ENCODE results near the gene ZNF683. TPM values are rescaled to one million over a fixed set of nuclear protein-coding genes. Genes with fewer than 3 reads are reported as not detected.

The ZNF683 gene
- total RNA-seq, 4 donors from 2014 or later, result not detected

- H3K4me3 ChIP-seq (ENCODE audit: low read depth, poor library complexity, severe bottlenecking), result no peak overlapping the region
- DNase-seq (ENCODE audit: low spot score in 2 of 2), result no peak
- 90% methylated on average over 5 of the region's 5 CpGs for WGBS, 2 donors
- no peak for TF ChIP-seq POLR2A (IDR thresholded peaks at IDR 0.05)
- no peak for TF ChIP-seq CTCF (IDR thresholded peaks at IDR 0.05)
- intact Hi-C loops (cut with DNase I; ENCODE audit: low total_unique reads), result no loop called here
These were observed 22.7 kb downstream of the ZNF683 start for GRCh38 chr1:26349877-26350244.

- TF ChIP-seq CTCF (IDR thresholded peaks at IDR 0.05), result no peak
- TF ChIP-seq POLR2A (IDR thresholded peaks at IDR 0.05), result no peak
- intact Hi-C loops (cut with DNase I; ENCODE audit: low total_unique reads), result no loop called here
- DNase-seq (ENCODE audit: low spot score in 2 of 2), result no peak
- H3K4me3 ChIP-seq (ENCODE audit: low read depth, poor library complexity, severe bottlenecking), result no peak overlapping the region
- 79 to 80% methylated on average over 7 of the region's 7 CpGs for WGBS, 2 donors
These were observed 23.2 kb downstream of the ZNF683 start for GRCh38 chr1:26349188-26349876.

- no peak for TF ChIP-seq POLR2A (IDR thresholded peaks at IDR 0.05)
- intact Hi-C loops (cut with DNase I; ENCODE audit: low total_unique reads), result no loop called here
- no peak overlapping the region for H3K4me3 ChIP-seq (ENCODE audit: low read depth, poor library complexity, severe bottlenecking)
- no peak for DNase-seq (ENCODE audit: low spot score in 2 of 2)
- WGBS, 2 donors, result 72 to 79% methylated on average over 10 of the region's 10 CpGs
These were observed 26.1 kb downstream of the ZNF683 start for GRCh38 chr1:26346274-26347033.

GRCh38 chr1:26345718-26346117 is 26.8 kb downstream of the ZNF683 start:
- intact Hi-C loops (cut with DNase I; ENCODE audit: low total_unique reads), result no loop called here
- TF ChIP-seq CTCF (IDR thresholded peaks at IDR 0.05) (no peak), POLR2A (IDR thresholded peaks at IDR 0.05) (no peak)
- 74 to 88% methylated on average over 8 to 11 of the region's 15 CpGs for WGBS, 2 donors
- DNase-seq (ENCODE audit: low spot score in 2 of 2), result no peak
- H3K4me3 ChIP-seq (ENCODE audit: low read depth, poor library complexity, severe bottlenecking), result no peak overlapping the region

GRCh38 chr1:26344147-26344920 is 28.2 kb downstream of the ZNF683 start:
- no peak overlapping the region for H3K4me3 ChIP-seq (ENCODE audit: low read depth, poor library complexity, severe bottlenecking)
- no peak for DNase-seq (ENCODE audit: low spot score in 2 of 2)
- intact Hi-C loops (cut with DNase I; ENCODE audit: low total_unique reads), result no loop called here
- no peak for TF ChIP-seq POLR2A (IDR thresholded peaks at IDR 0.05)
- no peak for TF ChIP-seq CTCF (IDR thresholded peaks at IDR 0.05)
- 91 to 92% methylated on average over 15 of the region's 15 CpGs for WGBS, 2 donors

- 73 to 76% methylated on average over 4 of the region's 4 CpGs for WGBS, 2 donors
- no peak for TF ChIP-seq POLR2A (IDR thresholded peaks at IDR 0.05)
- TF ChIP-seq CTCF (IDR thresholded peaks at IDR 0.05), result no peak
- no peak overlapping the region for H3K4me3 ChIP-seq (ENCODE audit: low read depth, poor library complexity, severe bottlenecking)
- intact Hi-C loops (cut with DNase I; ENCODE audit: low total_unique reads), result no loop called here
- DNase-seq (ENCODE audit: low spot score in 2 of 2), result no peak
These were observed 32.5 kb downstream of the ZNF683 start for GRCh38 chr1:26340047-26340481.
